HL-60/S4 treated with retinoic acid at 250 ng/mL for 4 days and 3 days (cell line): ENCODE results near the gene ATF6B.

Source experiments
- in situ Hi-C: fragments of 300-500 bp; cut with MboI; formaldehyde crosslinking; loops from 2 replicates; pipeline ENCODE4 v1.7.0; 2022; ENCODE audit warnings: low sequenced_read_pairs

ATF6B gene

DNA sequence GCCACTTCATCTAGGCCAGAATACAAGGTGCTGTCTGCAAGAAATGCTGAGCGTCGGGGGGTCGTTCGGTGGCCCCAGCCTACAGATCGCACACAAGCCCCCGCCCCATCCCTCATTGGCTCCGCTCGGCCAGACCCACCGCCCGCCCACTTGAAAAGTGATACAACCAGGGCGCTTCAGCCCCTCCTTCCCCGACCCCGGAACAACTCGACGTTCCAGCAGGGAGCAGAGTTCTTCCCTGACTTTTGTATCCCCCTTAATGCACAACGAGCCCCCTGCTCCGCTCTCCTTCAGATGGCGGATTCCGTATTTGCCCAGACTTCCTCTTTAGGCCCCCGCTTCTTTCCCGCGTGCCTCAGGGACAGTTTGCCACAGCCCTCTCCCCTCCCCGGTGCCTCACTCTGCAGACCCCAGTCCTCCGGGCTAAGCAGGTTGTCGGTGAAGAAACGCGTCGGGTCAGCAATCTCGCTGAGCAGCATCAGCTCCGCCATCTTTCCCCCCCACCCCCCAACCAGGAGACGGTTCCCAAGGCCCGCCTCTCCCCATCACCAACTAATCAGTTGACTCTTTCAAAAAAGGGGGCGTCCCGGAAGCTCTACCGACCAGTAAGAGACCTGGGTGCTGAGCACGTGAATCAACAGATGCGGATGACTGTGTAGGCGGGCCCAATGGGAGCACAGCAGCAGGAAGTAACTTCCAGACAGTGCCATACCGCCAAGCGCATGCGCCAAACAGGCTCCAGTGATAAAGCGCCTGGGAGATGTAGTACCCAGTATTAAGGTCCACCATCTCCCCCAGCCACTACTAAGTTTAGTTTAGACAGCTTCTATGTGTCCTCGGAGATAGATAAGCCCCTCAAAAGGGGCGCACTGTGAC, at the start of gene ATF6B:
TSS of gene ATF6B (minus strand) at position 530 of the 876 bp plus-strand sequence. CDS start at position 491, 39 bp downstream.
- in situ Hi-C loops, result no loop called here

GRCh38 chr6:32177183-32177787, 49.2 kb upstream of the ATF6B start:
- in situ Hi-C loops, result no loop called here

DNA sequence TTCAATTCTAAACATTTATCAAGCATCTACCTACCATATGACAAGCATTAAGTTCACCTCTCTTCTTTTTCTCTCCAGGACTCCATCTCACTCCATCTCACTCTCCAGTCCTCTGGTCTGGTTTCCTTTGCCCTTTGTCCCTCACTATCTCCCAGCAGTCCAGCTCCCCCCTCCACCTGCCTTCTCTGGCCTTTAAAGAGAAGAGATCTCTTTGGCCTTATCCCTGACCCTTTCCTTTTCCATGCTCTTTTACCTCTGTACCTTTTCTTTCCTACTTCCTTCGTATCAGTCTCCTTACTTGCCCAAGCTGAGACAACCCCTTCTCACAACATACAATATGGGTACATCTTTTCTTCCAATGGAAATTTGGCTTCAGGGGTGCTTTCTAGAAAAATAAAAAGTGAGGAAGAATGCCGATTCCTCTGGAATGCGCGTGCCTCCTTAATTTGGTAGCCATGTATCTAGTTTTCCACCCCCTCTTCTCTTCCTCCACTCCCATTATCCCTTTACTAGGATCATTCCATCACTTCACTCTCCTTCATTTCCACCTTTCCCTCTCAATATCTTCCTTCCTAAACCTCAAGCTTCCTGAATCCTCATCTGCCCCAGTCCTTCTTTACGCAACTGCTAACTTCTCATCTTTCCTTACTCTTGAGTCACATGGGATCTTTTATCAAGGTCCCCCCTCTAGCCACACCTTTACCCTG, 48.6 kb upstream of the ATF6B start:
- in situ Hi-C loops, result no loop called here

GRCh38 chr6:32175711-32176475, 47.8 kb upstream of the ATF6B start, which contains the start of gene AGPAT1:
Gene AGPAT1, minus strand, starts transcription at chr6:32176084. Its CDS starts 4,588 bp downstream, at chr6:32171496.
- in situ Hi-C loops, result no loop called here

- in situ Hi-C loops, result no loop called here
These were observed 47.3 kb upstream of the ATF6B start for GRCh38 chr6:32175322-32175710.

DNA sequence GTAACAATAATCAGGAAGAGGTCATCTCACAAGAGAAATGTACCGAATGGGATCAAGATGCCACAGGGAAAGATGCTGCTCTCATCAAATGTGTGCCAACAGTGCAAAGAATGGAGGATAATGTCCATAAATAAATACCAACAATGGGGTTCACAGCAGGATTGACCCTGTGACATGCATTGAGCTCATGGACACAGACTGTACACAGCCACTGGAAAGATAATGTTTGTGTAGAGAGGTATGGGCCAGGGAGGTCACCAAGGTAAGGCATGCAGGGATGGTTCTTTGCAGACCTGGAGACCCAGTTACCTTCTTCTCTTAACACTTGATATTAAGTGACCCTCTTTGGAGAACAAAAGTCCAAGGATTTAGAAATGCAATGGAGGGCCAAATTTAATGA, 46.4 kb upstream of the ATF6B start:
- in situ Hi-C loops, result no loop called here

- in situ Hi-C loops, result no loop called here
These were observed 45.1 kb upstream of the ATF6B start for GRCh38 chr6:32173051-32173727.

GRCh38 chr6:32171234-32171633, 43.2 kb upstream of the ATF6B start:
- in situ Hi-C loops, result no loop called here

GRCh38 chr6:32170294-32170693, 42.2 kb upstream of the ATF6B start:
- in situ Hi-C loops, result no loop called here

GRCh38 chr6:32168807-32169591, 41.0 kb upstream of the ATF6B start:
- in situ Hi-C loops, result no loop called here

DNA sequence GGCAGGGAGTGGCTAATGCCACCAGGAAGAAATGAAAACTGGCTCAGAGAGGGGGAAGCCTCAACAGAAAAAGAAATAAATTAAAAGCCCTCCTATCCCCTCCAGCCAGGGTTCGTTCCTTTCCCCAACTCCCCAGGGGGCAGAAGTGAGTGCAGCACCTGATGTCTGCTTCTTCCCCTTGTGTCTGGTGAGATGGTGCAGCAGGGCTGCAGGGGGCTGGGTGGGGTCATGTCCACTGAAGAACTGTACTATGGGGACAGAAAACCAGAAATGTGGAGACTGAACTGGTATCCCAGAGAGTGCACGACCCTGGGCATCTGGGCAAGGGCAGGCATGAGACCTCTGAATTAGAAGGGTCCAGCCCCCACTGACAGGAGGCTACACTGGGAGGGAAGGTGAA, 40.3 kb upstream of the ATF6B start:
- in situ Hi-C loops, result no loop called here

GRCh38 chr6:32167761-32168262, 39.8 kb upstream of the ATF6B start:
- in situ Hi-C loops, result no loop called here

GRCh38 chr6:32167154-32167760, 39.2 kb upstream of the ATF6B start:
- in situ Hi-C loops, result no loop called here

GRCh38 chr6:32166411-32167061, 38.5 kb upstream of the ATF6B start:
- in situ Hi-C loops, result no loop called here

- in situ Hi-C loops, result no loop called here
These were observed 36.2 kb upstream of the ATF6B start, which contains the start of gene EGFL8 for GRCh38 chr6:32164295-32164694. Gene EGFL8, plus strand, starts transcription at chr6:32164595. Its CDS starts 1,571 bp downstream, at chr6:32166166.

- in situ Hi-C loops, result no loop called here
These were observed 35.7 kb upstream of the ATF6B start for GRCh38 chr6:32163559-32164258.

DNA sequence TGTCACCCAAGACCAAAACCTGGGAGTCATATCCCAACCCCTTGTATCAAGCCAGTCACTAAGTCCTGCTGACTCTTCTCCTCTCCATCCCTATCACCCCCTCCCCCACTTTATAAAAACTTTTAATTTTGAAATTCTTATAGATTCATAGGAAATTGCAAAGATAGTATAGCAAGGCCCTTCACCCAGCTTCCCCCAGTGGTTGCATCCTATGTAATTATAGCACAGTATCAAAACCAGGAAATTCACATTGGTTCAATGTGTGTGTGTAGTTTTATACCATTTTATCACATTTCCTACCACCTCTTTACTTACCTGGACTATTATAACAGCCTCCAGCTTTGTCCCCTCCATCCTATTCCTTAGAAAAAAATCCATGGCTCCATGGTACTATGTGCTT, 30.0 kb upstream of the ATF6B start:
- in situ Hi-C loops, result no loop called here

- in situ Hi-C loops, result no loop called here
These were observed 28.8 kb upstream of the ATF6B start for GRCh38 chr6:32156891-32157290.
